HEK293 (cell line): Measurements from ENCODE around the gene ABCA3.
A peak's percentile ranks its signal among the peaks of the same experiment; 100 is the strongest.

Source experiments
- CTCF ChIA-PET: fragments of 350-600 bp; formaldehyde crosslinking; extraction: SDS; loops from one replicate; lab custom pipeline; 2021; ENCODE audit warnings: antibody characterized with exemption; lab: Yijun Ruan, JAX
- POLR2A ChIA-PET: fragments of 300-600 bp; formaldehyde crosslinking; extraction: SDS; loops from one replicate; lab custom pipeline; 2020; ENCODE audit warnings: antibody characterized with exemption, inconsistent platforms; lab: Yijun Ruan, JAX
- H3K27ac ChIP-seq: fragments of 200-500 bp; sonication (Bioruptor generic); 2 replicates; pipeline ENCODE4 v1.5.1; 2014; ENCODE audit warnings: low read depth, low read length, control low read depth, inconsistent platforms; ENCODE audit errors: extremely low read depth
- H3K36me3 ChIP-seq, 2 experiments: fragments of 200-500 bp in 1 of 2; sonication (Bioruptor generic) in 1 of 2; 1 replicate in 1 of 2; 2 replicates in 1 of 2; pipeline ENCODE4 v1.5.1; 2014 to 2017; ENCODE audit warnings: inconsistent platforms in 2 of 2, low read length in 2 of 2; ENCODE audit not compliant: control insufficient read depth in 2 of 2, insufficient read depth in 1 of 2
- H3K4me1 ChIP-seq: fragments of 200-500 bp; sonication (Bioruptor generic); 2 replicates; pipeline ENCODE4 v1.5.1; 2014; ENCODE audit warnings: mild to moderate bottlenecking, low read length, inconsistent platforms; ENCODE audit not compliant: control insufficient read depth, insufficient read depth
- H3K4me3 ChIP-seq: 2 replicates; pipeline ENCODE4 v1.5.1; 2011; ENCODE audit warnings: low read depth, mild to moderate bottlenecking, control low read depth, low read length, moderate library complexity
- H3K9me3 ChIP-seq: fragments of 200-500 bp; sonication (Bioruptor generic); 2 replicates; pipeline ENCODE4 v1.5.1; 2014; ENCODE audit warnings: low read depth, low read length, inconsistent platforms; ENCODE audit not compliant: control insufficient read depth, insufficient read depth
- GLIS2 ChIP-seq: fragments of 450-650 bp; formaldehyde crosslinking; IDR thresholded peaks from 2 replicates; pipeline ENCODE4 v1.5.1; 2016; ENCODE audit warnings: missing biosample characterization, missing genetic modification characterization
- MYNN ChIP-seq: fragments of 450-650 bp; formaldehyde crosslinking; IDR thresholded peaks from 2 replicates; pipeline ENCODE4 v1.5.1; 2016; ENCODE audit warnings: missing biosample characterization, missing genetic modification characterization, borderline replicate concordance
- OSR2 ChIP-seq: fragments of 450-650 bp; formaldehyde crosslinking; IDR thresholded peaks from 2 replicates; pipeline ENCODE4 v1.5.1; 2016; ENCODE audit warnings: missing biosample characterization, missing genetic modification characterization
- ZBTB20 ChIP-seq: fragments of 450-650 bp; formaldehyde crosslinking; IDR thresholded peaks from 2 replicates; pipeline ENCODE4 v1.5.1; 2016; ENCODE audit warnings: missing biosample characterization, missing genetic modification characterization
- ZBTB21 ChIP-seq: fragments of 450-650 bp; formaldehyde crosslinking; IDR thresholded peaks from 2 replicates; pipeline ENCODE4 v1.5.1; 2017; ENCODE audit warnings: missing biosample characterization, missing genetic modification characterization
- ZFHX2 ChIP-seq: fragments of 450-650 bp; formaldehyde crosslinking; conservative IDR thresholded peaks from 2 replicates; pipeline ENCODE4 v1.5.1; 2016; ENCODE audit warnings: missing biosample characterization, missing genetic modification characterization
- ZNF132 ChIP-seq: fragments of 450-650 bp; formaldehyde crosslinking; IDR thresholded peaks from 2 replicates; pipeline ENCODE4 v1.5.1; 2017; ENCODE audit warnings: missing biosample characterization, missing genetic modification characterization, borderline replicate concordance
- ZNF341 ChIP-seq: fragments of 450-650 bp; formaldehyde crosslinking; IDR thresholded peaks from 2 replicates; pipeline ENCODE4; 2016; ENCODE audit warnings: low read depth, missing biosample characterization, missing genetic modification characterization
- ZNF571 ChIP-seq: fragments of 450-650 bp; formaldehyde crosslinking; IDR thresholded peaks from 2 replicates; pipeline ENCODE4 v1.5.0; 2017; ENCODE audit warnings: missing biosample characterization, missing genetic modification characterization
- ZNF600 ChIP-seq: fragments of 450-650 bp; formaldehyde crosslinking; IDR thresholded peaks from 2 replicates; pipeline ENCODE4 v1.5.1; 2016; ENCODE audit warnings: missing biosample characterization, missing genetic modification characterization
- ZNF677 ChIP-seq: fragments of 450-650 bp; IDR thresholded peaks from 2 replicates; pipeline ENCODE4 v1.5.0; 2018; ENCODE audit warnings: missing biosample characterization, mild to moderate bottlenecking, missing genetic modification characterization, moderate library complexity
- ZNF76 ChIP-seq: fragments of 450-650 bp; formaldehyde crosslinking; IDR thresholded peaks from 2 replicates; pipeline ENCODE4; 2016; ENCODE audit warnings: low read depth, missing biosample characterization, missing genetic modification characterization, borderline replicate concordance
- TF ChIP-seq, protein P1 (sequence below): fragments of 450-650 bp; formaldehyde crosslinking; IDR thresholded peaks from 2 replicates; pipeline ENCODE4 v1.5.1; 2016; ENCODE audit warnings: missing biosample characterization, missing genetic modification characterization
- TF ChIP-seq, protein P2 (sequence below): fragments of 450-650 bp; formaldehyde crosslinking; conservative IDR thresholded peaks from 2 replicates; pipeline ENCODE4 v1.5.1; 2016; ENCODE audit warnings: low read depth, missing biosample characterization, missing genetic modification characterization
- TF ChIP-seq, protein P3 (sequence below): fragments of 450-650 bp; formaldehyde crosslinking; IDR thresholded peaks from 2 replicates; pipeline ENCODE4 v1.5.1; 2016; ENCODE audit warnings: missing biosample characterization, missing genetic modification characterization
- TF ChIP-seq, protein P4 (sequence below): fragments of 450-650 bp; formaldehyde crosslinking; IDR thresholded peaks from 2 replicates; pipeline ENCODE4 v1.5.1; 2017; ENCODE audit warnings: missing biosample characterization, missing genetic modification characterization

ABCA3 gene

DNA sequence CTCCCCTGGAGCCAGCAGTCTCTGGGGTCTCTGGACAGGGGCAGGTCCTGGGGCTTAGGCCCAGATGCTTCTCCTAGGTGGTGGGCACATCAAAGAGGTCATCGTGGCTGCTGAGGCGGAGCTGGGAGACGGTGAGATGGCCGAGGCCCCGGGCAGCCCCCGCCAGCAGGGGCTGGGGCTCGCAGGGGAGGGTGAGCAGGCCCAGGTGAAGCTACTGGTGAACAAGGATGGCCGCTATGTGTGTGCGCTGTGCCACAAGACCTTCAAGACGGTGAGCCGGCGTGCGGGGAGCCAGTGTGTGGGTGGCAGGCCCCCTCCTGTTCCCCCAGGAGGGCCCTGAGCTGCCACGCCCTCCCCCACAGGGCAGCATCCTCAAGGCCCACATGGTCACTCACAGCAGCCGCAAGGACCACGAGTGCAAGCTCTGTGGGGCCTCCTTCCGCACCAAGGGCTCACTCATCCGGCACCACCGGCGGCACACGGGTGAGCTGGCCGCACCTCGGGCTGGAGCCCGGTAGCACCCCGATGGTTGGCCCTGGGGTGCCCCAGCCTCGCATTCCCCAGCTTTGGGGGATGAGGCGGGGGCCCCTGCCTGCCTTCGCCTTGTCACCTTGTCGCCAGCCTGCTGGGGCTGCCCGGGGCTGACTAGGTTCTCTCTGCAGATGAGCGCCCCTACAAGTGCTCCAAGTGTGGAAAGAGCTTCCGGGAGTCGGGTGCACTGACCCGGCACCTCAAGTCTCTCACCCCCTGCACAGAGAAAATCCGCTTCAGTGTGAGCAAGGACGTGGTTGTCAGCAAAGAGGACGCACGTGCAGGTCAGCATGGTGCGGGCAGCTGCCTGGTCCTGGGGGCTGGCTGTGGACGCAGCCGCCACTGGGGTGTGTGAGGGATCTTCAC, 108.2 kb downstream of the ABCA3 start:
- Histone ChIP-seq H3K36me3 (peaks cover 0 to 80% of the 10 kb centered on the region in 2 experiments; a peak in 1 of 3 replicates), H3K4me1 (peaks cover 4% of the 10 kb centered on the region; the same call in 1 of the 2 replicates), H3K9me3 (no peaks in the 10 kb centered on the region), H3K4me3 (no peak overlapping the region), H3K27ac (no peak overlapping the region)
- CTCF ChIA-PET: no interaction called here
- POLR2A ChIA-PET: interaction anchor here (0.8 to 2.0 kb wide), 5 partner anchors 9 to 77 kb away, joined by 3 to 6 read pairs (median 3); partner anchors contain the start of genes E4F1, ECI1, PGP and TRAF7
- 0 out of 2 replicates have a peak, but pooled peaks have one; percentile 35 for TF ChIP-seq ZNF600 (tag by site-specific recombination)
- TF ChIP-seq GLIS2 (tag by site-specific recombination): peak; percentile 57
- no peak for TF ChIP-seq ZNF571

DNA sequence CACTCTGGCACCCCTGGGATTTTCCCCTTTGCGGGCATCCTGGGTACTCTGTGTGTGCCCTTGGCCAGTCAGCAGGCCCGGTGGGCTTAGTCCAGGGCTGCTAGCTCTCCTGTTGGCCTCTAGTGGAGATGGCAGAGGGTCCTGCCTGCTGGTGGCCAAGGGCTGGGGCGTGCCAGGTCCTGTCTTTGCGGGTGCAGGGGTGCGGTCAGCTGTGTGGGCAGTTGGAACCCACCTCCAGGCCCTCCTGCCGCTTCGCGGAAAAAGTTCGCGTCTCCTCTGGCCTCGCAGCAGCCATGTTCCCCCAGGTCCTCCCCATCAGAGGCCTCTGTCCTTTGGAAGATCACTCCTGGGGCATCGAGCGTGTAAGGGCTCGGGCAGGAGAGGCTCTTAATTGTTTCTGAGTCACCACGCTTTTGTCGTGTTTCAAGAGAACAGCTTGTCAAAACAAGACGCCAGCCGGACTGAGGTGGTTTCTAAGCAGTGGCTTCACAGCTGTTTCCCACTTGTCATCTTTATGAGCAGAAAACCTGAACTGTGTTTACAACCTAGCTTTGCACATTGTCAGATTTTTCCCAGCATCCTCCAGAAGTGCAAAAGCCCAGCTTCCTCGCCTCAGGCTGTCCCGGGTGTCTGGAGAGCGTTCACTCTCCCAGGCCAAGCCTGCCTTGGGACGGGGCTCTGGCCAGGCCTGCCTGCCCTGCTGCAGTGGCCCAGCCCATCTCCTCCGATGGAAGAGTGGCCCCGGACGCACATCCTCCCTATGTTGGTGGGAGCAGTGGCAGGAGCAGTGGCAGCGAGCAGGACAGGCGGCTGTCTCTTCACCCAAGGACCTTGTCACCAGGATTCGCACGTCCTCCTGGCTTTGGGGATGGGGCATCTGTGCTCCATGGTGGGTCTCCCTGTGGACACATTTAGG, 109.3 kb downstream of the ABCA3 start:
- H3K9me3 ChIP-seq: no peaks in the 10 kb centered on the region
- H3K36me3 ChIP-seq: peaks cover 0 to 88% of the 10 kb centered on the region in 2 experiments; a peak in 2 of 3 replicates
- no peak overlapping the region for H3K4me3 ChIP-seq
- H3K27ac ChIP-seq: no peak overlapping the region
- peaks cover under 1% of the 10 kb centered on the region; the same call in 1 of the 2 replicates for H3K4me1 ChIP-seq
- ChIA-PET CTCF (no interaction called here), POLR2A (interaction anchor here (1.1 to 2.0 kb wide), 4 partner anchors 8 to 270 kb away, joined by 3 to 6 read pairs (median 4); partner anchors contain the start of genes E4F1 and ECI1)
- TF ChIP-seq, protein P1, sequence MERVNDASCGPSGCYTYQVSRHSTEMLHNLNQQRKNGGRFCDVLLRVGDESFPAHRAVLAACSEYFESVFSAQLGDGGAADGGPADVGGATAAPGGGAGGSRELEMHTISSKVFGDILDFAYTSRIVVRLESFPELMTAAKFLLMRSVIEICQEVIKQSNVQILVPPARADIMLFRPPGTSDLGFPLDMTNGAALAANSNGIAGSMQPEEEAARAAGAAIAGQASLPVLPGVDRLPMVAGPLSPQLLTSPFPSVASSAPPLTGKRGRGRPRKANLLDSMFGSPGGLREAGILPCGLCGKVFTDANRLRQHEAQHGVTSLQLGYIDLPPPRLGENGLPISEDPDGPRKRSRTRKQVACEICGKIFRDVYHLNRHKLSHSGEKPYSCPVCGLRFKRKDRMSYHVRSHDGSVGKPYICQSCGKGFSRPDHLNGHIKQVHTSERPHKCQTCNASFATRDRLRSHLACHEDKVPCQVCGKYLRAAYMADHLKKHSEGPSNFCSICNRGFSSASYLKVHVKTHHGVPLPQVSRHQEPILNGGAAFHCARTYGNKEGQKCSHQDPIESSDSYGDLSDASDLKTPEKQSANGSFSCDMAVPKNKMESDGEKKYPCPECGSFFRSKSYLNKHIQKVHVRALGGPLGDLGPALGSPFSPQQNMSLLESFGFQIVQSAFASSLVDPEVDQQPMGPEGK (tag by site-specific recombination): no peak
- TF ChIP-seq ZBTB20 (tag by site-specific recombination): no peak
- TF ChIP-seq, protein P2, sequence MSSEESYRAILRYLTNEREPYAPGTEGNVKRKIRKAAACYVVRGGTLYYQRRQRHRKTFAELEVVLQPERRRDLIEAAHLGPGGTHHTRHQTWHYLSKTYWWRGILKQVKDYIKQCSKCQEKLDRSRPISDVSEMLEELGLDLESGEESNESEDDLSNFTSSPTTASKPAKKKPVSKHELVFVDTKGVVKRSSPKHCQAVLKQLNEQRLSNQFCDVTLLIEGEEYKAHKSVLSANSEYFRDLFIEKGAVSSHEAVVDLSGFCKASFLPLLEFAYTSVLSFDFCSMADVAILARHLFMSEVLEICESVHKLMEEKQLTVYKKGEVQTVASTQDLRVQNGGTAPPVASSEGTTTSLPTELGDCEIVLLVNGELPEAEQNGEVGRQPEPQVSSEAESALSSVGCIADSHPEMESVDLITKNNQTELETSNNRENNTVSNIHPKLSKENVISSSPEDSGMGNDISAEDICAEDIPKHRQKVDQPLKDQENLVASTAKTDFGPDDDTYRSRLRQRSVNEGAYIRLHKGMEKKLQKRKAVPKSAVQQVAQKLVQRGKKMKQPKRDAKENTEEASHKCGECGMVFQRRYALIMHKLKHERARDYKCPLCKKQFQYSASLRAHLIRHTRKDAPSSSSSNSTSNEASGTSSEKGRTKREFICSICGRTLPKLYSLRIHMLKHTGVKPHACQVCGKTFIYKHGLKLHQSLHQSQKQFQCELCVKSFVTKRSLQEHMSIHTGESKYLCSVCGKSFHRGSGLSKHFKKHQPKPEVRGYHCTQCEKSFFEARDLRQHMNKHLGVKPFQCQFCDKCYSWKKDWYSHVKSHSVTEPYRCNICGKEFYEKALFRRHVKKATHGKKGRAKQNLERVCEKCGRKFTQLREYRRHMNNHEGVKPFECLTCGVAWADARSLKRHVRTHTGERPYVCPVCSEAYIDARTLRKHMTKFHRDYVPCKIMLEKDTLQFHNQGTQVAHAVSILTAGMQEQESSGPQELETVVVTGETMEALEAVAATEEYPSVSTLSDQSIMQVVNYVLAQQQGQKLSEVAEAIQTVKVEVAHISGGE (tag by site-specific recombination): no peak
- no peak for TF ChIP-seq OSR2 (tag by site-specific recombination)
- no peak for TF ChIP-seq ZNF341
- TF ChIP-seq ZFHX2 (tag by site-specific recombination): no peak
- TF ChIP-seq ZNF677 (tag by site-specific recombination): 0 out of 2 replicates have a peak, but pooled peaks have one; percentile 9
- peak; percentile 78 for TF ChIP-seq MYNN (tag by site-specific recombination)
- TF ChIP-seq, protein P3, sequence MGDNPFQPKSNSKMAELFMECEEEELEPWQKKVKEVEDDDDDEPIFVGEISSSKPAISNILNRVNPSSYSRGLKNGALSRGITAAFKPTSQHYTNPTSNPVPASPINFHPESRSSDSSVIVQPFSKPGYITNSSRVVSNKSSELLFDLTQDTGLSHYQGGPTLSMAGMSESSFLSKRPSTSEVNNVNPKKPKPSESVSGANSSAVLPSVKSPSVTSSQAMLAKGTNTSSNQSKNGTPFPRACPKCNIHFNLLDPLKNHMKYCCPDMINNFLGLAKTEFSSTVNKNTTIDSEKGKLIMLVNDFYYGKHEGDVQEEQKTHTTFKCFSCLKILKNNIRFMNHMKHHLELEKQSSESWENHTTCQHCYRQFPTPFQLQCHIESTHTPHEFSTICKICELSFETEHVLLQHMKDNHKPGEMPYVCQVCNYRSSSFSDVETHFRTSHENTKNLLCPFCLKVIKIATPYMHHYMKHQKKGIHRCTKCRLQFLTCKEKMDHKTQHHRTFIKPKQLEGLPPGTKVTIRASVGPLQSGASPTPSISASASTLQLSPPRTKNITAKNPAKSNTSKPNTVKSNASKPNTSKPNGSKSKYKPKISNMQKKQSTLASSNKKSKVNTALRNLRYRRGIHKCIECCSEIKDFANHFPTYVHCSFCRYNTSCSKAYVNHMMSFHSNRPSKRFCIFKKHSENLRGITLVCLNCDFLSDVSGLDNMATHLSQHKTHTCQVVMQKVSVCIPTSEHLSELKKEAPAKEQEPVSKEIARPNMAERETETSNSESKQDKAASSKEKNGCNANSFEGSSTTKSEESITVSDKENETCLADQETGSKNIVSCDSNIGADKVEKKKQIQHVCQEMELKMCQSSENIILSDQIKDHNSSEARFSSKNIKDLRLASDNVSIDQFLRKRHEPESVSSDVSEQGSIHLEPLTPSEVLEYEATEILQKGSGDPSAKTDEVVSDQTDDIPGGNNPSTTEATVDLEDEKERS (tag by site-specific recombination): no peak
- TF ChIP-seq ZNF76 (tag by site-specific recombination): peak; percentile 37; the same call in 1 of the 2 replicates
- no peak for TF ChIP-seq ZBTB21
- no peak for TF ChIP-seq ZNF132 (tag by site-specific recombination)
- TF ChIP-seq, protein P4, sequence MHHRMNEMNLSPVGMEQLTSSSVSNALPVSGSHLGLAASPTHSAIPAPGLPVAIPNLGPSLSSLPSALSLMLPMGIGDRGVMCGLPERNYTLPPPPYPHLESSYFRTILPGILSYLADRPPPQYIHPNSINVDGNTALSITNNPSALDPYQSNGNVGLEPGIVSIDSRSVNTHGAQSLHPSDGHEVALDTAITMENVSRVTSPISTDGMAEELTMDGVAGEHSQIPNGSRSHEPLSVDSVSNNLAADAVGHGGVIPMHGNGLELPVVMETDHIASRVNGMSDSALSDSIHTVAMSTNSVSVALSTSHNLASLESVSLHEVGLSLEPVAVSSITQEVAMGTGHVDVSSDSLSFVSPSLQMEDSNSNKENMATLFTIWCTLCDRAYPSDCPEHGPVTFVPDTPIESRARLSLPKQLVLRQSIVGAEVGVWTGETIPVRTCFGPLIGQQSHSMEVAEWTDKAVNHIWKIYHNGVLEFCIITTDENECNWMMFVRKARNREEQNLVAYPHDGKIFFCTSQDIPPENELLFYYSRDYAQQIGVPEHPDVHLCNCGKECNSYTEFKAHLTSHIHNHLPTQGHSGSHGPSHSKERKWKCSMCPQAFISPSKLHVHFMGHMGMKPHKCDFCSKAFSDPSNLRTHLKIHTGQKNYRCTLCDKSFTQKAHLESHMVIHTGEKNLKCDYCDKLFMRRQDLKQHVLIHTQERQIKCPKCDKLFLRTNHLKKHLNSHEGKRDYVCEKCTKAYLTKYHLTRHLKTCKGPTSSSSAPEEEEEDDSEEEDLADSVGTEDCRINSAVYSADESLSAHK (tag by site-specific recombination): peak; percentile 29; the same call in 1 of the 2 replicates
